GM12874 (cell line): Measurements from ENCODE around the gene LPP.

Source experiments
- TF ChIP-seq, protein P1 (sequence below): IDR thresholded peaks from 2 replicates; pipeline ENCODE4 v1.5.1; 2011; ENCODE audit warnings: low read depth, mild to moderate bottlenecking, control low read depth, low read length, moderate library complexity; ENCODE audit not compliant: insufficient read depth

Gene LPP

DNA sequence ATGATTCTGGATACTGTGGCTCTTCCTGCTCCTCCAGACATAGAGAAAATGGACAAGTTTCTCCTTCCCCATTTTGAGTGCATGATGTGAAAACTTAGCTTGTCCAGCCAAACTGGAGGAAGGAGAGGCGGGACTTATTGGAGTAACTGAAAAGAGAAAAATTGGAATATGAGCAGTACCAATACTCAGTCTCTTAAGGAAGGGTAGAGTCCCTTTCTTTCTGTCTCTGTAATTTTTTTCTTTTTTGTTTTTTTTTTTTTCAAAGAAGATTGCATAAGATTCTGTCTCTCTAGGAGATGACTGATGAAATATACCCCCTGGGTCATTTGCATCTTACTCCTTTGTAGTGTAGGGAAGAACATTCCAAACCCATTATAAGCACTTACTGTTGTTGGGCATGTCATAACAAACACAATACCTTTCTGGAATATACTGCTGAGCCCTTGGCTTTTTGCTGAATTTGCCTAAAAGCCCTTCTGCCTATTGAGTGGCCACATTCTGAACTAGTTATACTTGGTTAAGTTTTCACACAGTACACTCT, 519.8 kb downstream of the LPP start:
- TF ChIP-seq, protein P1, sequence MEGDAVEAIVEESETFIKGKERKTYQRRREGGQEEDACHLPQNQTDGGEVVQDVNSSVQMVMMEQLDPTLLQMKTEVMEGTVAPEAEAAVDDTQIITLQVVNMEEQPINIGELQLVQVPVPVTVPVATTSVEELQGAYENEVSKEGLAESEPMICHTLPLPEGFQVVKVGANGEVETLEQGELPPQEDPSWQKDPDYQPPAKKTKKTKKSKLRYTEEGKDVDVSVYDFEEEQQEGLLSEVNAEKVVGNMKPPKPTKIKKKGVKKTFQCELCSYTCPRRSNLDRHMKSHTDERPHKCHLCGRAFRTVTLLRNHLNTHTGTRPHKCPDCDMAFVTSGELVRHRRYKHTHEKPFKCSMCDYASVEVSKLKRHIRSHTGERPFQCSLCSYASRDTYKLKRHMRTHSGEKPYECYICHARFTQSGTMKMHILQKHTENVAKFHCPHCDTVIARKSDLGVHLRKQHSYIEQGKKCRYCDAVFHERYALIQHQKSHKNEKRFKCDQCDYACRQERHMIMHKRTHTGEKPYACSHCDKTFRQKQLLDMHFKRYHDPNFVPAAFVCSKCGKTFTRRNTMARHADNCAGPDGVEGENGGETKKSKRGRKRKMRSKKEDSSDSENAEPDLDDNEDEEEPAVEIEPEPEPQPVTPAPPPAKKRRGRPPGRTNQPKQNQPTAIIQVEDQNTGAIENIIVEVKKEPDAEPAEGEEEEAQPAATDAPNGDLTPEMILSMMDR = no peak

- TF ChIP-seq, protein P1 = no peak
Observed at GRCh38 chr3:188674595-188674994, 520.6 kb downstream of the LPP start.

DNA sequence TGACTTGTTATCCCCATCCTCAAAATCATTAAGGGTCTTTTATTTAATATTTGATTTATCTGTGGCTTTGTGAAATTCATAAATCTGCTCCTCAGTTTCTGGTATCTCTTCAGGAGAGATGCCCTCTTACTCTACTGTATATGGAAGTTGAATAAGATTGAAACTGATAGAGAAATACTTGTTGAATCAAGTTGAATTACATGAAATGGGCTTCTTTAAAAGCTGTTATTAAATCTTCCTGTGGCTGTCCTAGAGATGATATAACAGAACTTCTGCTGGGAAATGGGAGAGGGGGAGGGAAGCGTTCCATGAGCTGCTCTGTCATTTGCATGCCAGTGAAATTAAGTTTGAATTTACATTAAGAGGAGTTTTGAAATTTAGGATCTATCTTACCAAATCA, 523.4 kb downstream of the LPP start:
- TF ChIP-seq, protein P1 = no peak

- TF ChIP-seq, protein P1 = no peak
Observed at GRCh38 chr3:188680189-188680588, 526.2 kb downstream of the LPP start.

- TF ChIP-seq, protein P1 = no peak
Observed at GRCh38 chr3:188680605-188681004, 526.6 kb downstream of the LPP start.

DNA sequence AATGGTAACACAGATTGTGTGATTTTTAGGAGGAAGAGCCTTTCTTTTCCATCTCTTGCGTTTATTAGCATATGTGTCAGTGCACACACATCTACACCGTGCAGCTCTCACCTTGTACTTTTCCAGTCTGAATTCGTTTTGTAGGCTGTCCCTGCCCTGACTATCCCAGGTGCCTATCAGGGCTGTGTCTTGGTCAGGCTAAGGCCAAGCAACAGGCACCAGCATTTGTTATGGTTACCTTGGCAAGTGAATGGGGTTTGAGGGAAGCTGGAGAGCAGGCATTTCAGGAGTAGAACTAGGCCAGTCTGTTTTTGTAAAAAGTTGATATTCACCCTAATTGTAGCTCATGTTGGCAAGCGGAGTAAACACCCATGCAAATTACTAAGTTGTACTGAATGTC, 528.4 kb downstream of the LPP start:
- TF ChIP-seq, protein P1 = no peak

DNA sequence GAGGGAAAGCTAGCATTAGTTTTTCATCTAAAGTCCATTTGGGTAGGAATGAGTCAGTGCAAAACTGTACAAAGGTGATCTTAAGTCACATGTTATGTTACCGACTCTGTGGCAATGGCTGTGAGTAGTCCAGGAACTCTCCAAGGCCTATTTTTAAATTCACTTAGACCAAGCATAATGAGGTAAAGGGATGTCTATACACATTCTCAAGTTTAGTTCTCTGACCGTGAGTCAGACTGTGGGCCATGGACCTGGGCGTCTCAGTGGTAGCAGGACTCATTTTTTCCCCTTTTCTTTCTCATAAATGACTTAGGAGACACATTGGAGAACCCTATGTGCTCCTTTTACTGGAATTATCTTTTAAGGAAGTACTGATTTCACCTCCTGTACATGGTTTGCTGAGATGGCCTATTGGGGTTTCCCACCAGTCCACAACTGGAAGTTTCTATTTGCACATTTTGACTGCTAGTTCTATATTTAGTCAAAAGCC, 529.1 kb downstream of the LPP start:
- TF ChIP-seq, protein P1 = no peak
